Measurements from ENCODE around the gene CEP131.

- TF ChIP-seq CTCF (conservative IDR thresholded peaks at IDR 0.05 in 1 of 2, IDR thresholded peaks at IDR 0.05 in 1 of 2; ENCODE audit: extremely low read depth in 1 of 2, insufficient read depth in 1 of 2, low read depth in 1 of 2, low read length in 2 of 2), result no peak
- no peak for TF ChIP-seq EZH2 (IDR thresholded peaks at IDR 0.05; ENCODE audit: borderline replicate concordance, low read length)
Observed at GRCh38 chr17:81189670-81190530, 32.9 kb downstream of the CEP131 start.

Data from mammary epithelial cell (primary cell).